Skeletal muscle tissue (tissue), 4 donors: ENCODE measurements around the gene FSTL3. TPM values are rescaled to one million over a fixed set of nuclear protein-coding genes. Genes with fewer than 3 reads are reported as not detected.

Experiments used
- H3K27ac ChIP-seq: one replicate; pipeline ENCODE4 v1.7.0; 2013; ENCODE audit warnings: mild to moderate bottlenecking, low read depth, low read length, inconsistent platforms
- H3K27me3 ChIP-seq, 3 donors: one replicate each; pipeline ENCODE4 v1.7.0; 2013; ENCODE audit warnings: low read length in 3 of 3; ENCODE audit not compliant: control insufficient read depth in 3 of 3, insufficient read depth in 3 of 3
- H3K36me3 ChIP-seq, 3 donors: one replicate each; pipeline ENCODE4 v1.7.0; 2013; ENCODE audit warnings: low read length in 3 of 3; ENCODE audit not compliant: control insufficient read depth in 3 of 3, insufficient read depth in 3 of 3
- H3K4me1 ChIP-seq, 3 donors: one replicate each; pipeline ENCODE4 v1.7.0; 2013; ENCODE audit warnings: low read length in 3 of 3, mild to moderate bottlenecking in 3 of 3; ENCODE audit not compliant: control insufficient read depth in 3 of 3, insufficient read depth in 3 of 3
- H3K4me3 ChIP-seq, 3 donors: one replicate each; pipeline ENCODE4 v1.7.0; 2013; ENCODE audit warnings: low read length in 3 of 3
- H3K9ac ChIP-seq, 3 donors: one replicate each; pipeline ENCODE4 v1.7.0; 2013; ENCODE audit warnings: low read length in 3 of 3, mild to moderate bottlenecking in 3 of 3, moderate library complexity in 2 of 3, low read depth in 1 of 3
- H3K9me3 ChIP-seq, 3 donors: one replicate each; pipeline ENCODE4 v1.7.0; 2013; ENCODE audit warnings: low read length in 3 of 3; ENCODE audit not compliant: control insufficient read depth in 3 of 3
- total RNA-seq: library from RNA; depleted of rRNA; stranded (reverse); fragments of >200 nt; gene quantifications from one replicate; pipeline ENCODE4 v1.2.3, GENCODE V29; 2014
- donor health status: Osteomylitis.

FSTL3 gene
- total RNA-seq, 1 donor from 2014 or later = 7.3 TPM

- H3K27ac ChIP-seq = no peak overlapping the region
- no peaks in the 10 kb centered on the region for H3K9me3 ChIP-seq
- H3K9ac ChIP-seq = no peak overlapping the region
- H3K36me3 ChIP-seq = peaks cover 16 to 21% (median 17%) of the 10 kb centered on the region in 3 donors
- H3K4me3 ChIP-seq = no peak overlapping the region
- no peaks in the 10 kb centered on the region for H3K4me1 ChIP-seq
- no peaks in the 10 kb centered on the region for H3K27me3 ChIP-seq
Measured at GRCh38 chr19:644789-645188, 31.4 kb upstream of the FSTL3 start.

DNA sequence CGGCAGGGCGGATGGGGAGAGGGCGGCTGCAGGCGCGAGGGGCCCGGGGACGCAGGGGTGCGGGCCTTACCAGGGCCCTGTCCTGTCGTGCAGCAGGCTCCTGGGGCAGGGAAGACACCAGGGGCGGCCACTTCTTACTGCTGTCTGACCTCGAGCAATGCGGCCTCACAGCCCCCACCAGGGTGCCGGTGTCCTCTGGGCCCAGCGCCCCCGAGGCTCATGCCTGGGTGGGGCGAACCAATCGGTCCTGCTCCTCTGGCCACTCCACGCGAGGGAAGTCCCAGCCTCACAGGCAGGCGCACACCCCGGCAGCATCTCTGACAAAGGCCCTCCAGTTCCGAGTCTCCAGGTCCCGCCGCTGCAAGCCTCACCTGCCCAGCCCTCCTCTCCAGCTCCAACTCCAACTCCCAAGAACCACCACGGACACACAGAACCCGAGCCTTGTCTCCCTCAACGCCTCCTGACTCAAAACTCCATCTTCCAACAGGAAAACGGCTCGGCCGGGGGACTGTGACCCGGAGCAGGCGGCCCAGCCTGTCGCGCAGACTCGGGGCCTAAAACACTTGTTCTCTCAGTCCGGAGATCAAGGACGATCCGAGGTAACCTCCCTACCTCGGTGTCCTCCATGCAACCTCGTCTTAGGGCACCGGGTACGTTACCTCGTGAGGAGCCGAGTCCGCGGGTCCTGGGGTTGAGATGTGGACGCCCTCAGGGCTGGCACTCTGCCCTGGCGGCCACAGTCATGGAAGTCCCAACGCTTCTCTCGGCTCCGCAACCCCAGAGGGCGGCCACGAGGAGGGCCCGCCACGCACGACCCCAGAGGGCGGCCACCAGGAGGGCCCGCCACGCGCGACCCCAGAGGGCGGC is 30.0 kb upstream of the FSTL3 start:
- Histone ChIP-seq H3K36me3 (peaks cover 16 to 28% (median 17%) of the 10 kb centered on the region in 3 donors), H3K4me1 (no peaks in the 10 kb centered on the region)

DNA sequence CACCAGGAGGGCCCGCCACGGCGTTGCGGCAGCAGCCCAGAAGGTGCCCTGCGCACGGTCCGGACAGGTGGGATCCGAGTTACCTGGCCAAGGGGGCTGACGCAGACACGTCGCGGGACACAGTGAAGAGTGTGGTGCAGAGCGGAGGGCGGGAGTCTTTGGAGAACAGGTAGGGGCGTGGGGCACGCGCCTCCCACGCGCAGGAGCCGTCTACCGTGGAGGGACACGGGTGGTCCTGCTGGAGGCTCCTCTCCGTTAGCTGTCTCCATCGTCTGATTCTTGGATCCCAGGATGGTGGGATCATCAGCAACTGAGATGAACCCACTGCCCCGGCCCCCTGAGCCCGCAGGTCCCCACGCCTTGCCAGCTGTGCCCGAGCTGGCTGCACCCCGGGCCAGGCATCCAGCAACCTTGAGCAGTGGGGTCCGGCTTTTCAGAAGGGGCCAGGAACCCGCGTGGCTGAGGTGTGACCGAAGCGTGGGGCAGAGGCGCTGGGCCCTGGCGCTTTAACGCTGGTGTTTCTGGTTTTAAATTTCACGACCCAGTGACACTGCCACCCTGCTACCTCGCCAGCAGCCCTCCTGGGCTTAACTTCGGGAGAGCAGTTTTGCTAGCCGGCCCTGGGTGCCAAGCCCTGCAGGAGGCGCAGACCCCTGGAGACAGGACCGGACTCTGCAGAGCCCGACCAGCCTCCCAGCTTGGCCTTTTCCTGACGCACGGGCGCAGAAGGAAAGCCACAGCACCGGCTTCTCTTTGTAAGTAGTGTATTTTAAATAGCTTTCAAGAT is 29.2 kb upstream of the FSTL3 start:
- Histone ChIP-seq H3K4me3 (no peak overlapping the region), H3K36me3 (peaks cover 21 to 35% (median 22%) of the 10 kb centered on the region in 3 donors), H3K9ac (no peak overlapping the region), H3K9me3 (no peaks in the 10 kb centered on the region), H3K4me1 (no peaks in the 10 kb centered on the region), H3K27ac (no peak overlapping the region), H3K27me3 (no peaks in the 10 kb centered on the region)

More for the DNA sequence above, 30.0 kb upstream of the FSTL3 start:
- Histone ChIP-seq H3K4me3 (no peak overlapping the region), H3K9ac (no peak overlapping the region), H3K9me3 (no peaks in the 10 kb centered on the region), H3K27me3 (no peaks in the 10 kb centered on the region), H3K27ac (no peak overlapping the region)

GRCh38 chr19:647566-648284 is 28.5 kb upstream of the FSTL3 start:
- Histone ChIP-seq H3K27me3 (no peaks in the 10 kb centered on the region), H3K27ac (no peak overlapping the region), H3K9me3 (no peaks in the 10 kb centered on the region), H3K4me3 (no peak overlapping the region), H3K4me1 (no peaks in the 10 kb centered on the region), H3K9ac (no peak overlapping the region), H3K36me3 (peaks cover 21 to 35% (median 22%) of the 10 kb centered on the region in 3 donors)

GRCh38 chr19:648305-648704 is 27.9 kb upstream of the FSTL3 start:
- Histone ChIP-seq H3K9me3 (no peaks in the 10 kb centered on the region), H3K4me1 (peaks cover 0 to 2% (median 0%) of the 10 kb centered on the region in 3 donors), H3K36me3 (peaks cover 21 to 35% (median 22%) of the 10 kb centered on the region in 3 donors), H3K9ac (no peak overlapping the region), H3K4me3 (no peak overlapping the region), H3K27me3 (no peaks in the 10 kb centered on the region), H3K27ac (no peak overlapping the region)

GRCh38 chr19:648904-649801 is 27.0 kb upstream of the FSTL3 start:
- H3K27ac ChIP-seq = no peak overlapping the region
- H3K4me1 ChIP-seq = peaks cover 0 to 2% (median 0%) of the 10 kb centered on the region in 3 donors
- H3K9ac ChIP-seq = no peak overlapping the region
- no peaks in the 10 kb centered on the region for H3K9me3 ChIP-seq
- H3K27me3 ChIP-seq = no peaks in the 10 kb centered on the region
- no peak overlapping the region for H3K4me3 ChIP-seq
- peaks cover 25 to 41% (median 25%) of the 10 kb centered on the region in 3 donors for H3K36me3 ChIP-seq

GRCh38 chr19:650121-650520 is 26.1 kb upstream of the FSTL3 start:
- Histone ChIP-seq H3K27ac (no peak overlapping the region), H3K4me1 (peaks cover 0 to 2% (median under 1%) of the 10 kb centered on the region in 3 donors), H3K9ac (no peak overlapping the region), H3K27me3 (no peaks in the 10 kb centered on the region), H3K36me3 (peaks cover 23 to 39% (median 25%) of the 10 kb centered on the region in 3 donors), H3K4me3 (no peak overlapping the region), H3K9me3 (no peaks in the 10 kb centered on the region)

DNA sequence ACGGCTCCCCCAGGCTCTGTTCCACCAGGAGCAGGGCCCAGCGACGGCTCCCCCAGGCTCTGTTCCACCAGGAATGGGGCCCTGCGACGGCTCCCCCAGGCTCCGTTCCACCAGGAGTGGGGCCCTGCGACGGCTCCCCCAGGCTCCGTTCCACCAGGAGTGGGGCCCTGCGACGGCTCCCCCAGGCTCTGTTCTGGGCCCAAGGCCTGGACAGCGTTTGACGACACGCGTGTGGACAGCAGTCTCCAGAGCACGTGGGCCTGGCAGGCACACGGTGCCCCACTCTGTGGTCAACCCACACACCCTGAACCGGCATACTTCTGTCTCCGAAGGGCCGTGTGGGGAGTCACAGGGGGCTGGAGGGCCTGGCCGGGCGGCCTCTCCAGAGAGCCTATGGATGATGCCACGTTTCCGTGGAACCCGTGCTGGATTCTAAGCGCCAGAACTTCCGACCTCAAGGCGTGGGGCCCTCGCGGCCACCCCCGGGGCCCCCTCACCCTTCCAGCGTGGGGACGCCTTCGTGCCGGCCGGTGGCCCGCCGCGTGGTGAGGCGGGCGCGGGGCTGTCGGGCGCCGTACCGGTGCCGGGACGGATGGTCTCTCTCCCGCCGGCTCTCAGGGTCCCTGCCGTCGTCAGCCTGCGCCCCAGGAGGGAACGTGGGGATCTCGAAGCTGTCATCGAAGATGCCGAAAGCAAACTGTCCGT is 24.9 kb upstream of the FSTL3 start:
- H3K36me3 ChIP-seq = peaks cover 22 to 39% (median 24%) of the 10 kb centered on the region in 3 donors
- H3K27me3 ChIP-seq = no peaks in the 10 kb centered on the region
- H3K4me3 ChIP-seq = no peak overlapping the region
- no peaks in the 10 kb centered on the region for H3K9me3 ChIP-seq
- peaks cover 0 to 10% (median 5%) of the 10 kb centered on the region in 3 donors for H3K4me1 ChIP-seq
- H3K9ac ChIP-seq = no peak overlapping the region
- no peak overlapping the region for H3K27ac ChIP-seq
